Activated CD4-positive, alpha-beta T cell treated with anti-CD3 and anti-CD28 coated beads, Interleukin-2, amount 10 ng/mL, durations not matched to agents 24 days and 14 days (primary cell): ENCODE results near the gene SEC61B. TPM values are rescaled to one million over a fixed set of nuclear protein-coding genes. Genes with fewer than 3 reads are reported as not detected.

Source experiments
- total RNA-seq: library from RNA; stranded (reverse); gene quantifications from 2 replicates; pipeline ENCODE4 v1.2.3, GENCODE V29; 2022

SEC61B gene
- total RNA-seq, 1 donor from 2014 or later = 170 TPM

Other genes starting within 250 kb of the SEC61B start
- gene TGFBR1, start 117.2 kb upstream of the SEC61B start, total RNA-seq = 29.7 and 35.3 TPM in 2 replicates
- gene ALG2, start 340 bp upstream of the SEC61B start, total RNA-seq = 29.2 and 31.0 TPM in 2 replicates